ENCODE measurements around the gene CLASP2. TPM values are rescaled to one million over a fixed set of nuclear protein-coding genes. Genes with fewer than 3 reads are reported as not detected.
A peak's percentile ranks its signal among the peaks of the same experiment; 100 is the strongest.
"Not testable (repeated sequence)": the region's sequence is repeated elsewhere in the genome, so short reads cannot be mapped to it uniquely, and the experiment has no call there.

The CLASP2 gene
- 15.7 and 16.4 TPM in 2 replicates for polyA plus RNA-seq (2013)

DNA sequence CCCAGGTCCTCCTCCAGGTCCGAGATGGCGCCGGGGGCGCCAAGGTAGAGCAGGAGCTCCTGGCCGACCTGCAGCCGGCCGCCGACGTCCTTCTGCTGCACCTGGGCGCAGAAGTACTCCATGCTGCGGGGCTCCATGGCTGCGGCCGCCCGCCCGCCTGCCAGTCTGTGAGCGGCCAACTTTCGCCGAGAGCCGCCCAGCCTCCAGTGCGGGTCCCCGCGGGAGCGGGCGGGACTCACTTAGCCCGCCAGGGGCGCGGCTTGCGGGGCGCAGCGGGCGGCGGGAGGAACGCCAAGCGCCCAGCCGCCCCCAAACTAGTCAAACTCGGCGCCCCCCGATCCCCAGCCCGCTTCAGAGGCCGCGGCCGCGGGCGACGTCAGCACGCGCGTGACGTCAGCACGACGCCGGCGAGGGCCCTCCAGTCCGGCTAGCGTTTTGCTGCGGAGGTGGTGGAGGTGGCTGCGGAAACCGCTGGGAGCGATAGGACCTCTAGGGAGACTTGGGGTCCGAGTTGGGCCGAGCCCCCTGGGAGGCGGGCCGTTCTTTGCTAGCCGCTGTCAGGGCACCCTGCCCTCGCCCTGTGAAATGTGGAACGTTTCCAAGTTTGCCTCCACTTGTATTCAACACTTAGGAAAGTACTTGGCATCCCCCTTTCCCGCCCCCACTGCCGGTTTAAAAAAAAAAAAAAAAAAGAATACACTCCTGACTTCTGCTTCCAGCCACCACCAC, at the start of gene CLASP2:
Gene CLASP2, minus strand, starts transcription at position 389 of the 729 bp plus-strand sequence. Its CDS starts 252 bp downstream, at position 137.
- H4K8ac ChIP-seq (ENCODE audit: low read depth, low read length) = peak within 1 kb of the TSS; percentile 97
- H2BK12ac ChIP-seq (ENCODE audit: low read length) = no peak within 1 kb of the TSS
- no peak within 1 kb of the TSS for H3K23ac ChIP-seq (ENCODE audit: low read length)
- peak within 1 kb of the TSS; percentile 85 for H2AFZ ChIP-seq (ENCODE audit: insufficient read depth, low read length, poor library complexity)
- H3K27me3 ChIP-seq (ENCODE audit: insufficient read depth, low read length) = no peaks in the 10 kb centered on the region
- peaks cover 2% of the 10 kb centered on the region in 2 experiments for H3K4me1 ChIP-seq (ENCODE audit: control insufficient read depth in 1 of 2, insufficient read depth in 2 of 2, low read length in 2 of 2)
- peak within 1 kb of the TSS; percentile 75 for H3K4me2 ChIP-seq (ENCODE audit: low read length)
- H3K14ac ChIP-seq (ENCODE audit: low read length) = peak within 1 kb of the TSS; percentile 71
- no peaks in the 10 kb centered on the region for H3K36me3 ChIP-seq (ENCODE audit: control insufficient read depth in 1 of 2, insufficient read depth in 2 of 2, low read length in 2 of 2)
- H2BK5ac ChIP-seq (ENCODE audit: low read depth, low read length, poor library complexity) = peak within 1 kb of the TSS; percentile 89
- peak within 1 kb of the TSS; percentile 91 for H4K12ac ChIP-seq (ENCODE audit: low read depth, low read length)
- no CpG with 5 or more reads among the region's 68 CpGs for WGBS (ENCODE audit: extremely low coverage, insufficient coverage, insufficient read length)
- H2BK120ac ChIP-seq (ENCODE audit: insufficient read depth, low read length, poor library complexity) = peak within 1 kb of the TSS; percentile 59
- H3K9me3 ChIP-seq (ENCODE audit: insufficient read depth, low read depth, low read length) = no peaks in the 10 kb centered on the region
- DNase-seq = peak; percentile 79 to 89
- H4K91ac ChIP-seq (ENCODE audit: low read depth, low read length) = peak within 1 kb of the TSS; percentile 92
- peaks cover 5% of the 10 kb centered on the region for H3K79me2 ChIP-seq (ENCODE audit: control insufficient read depth, insufficient read depth, low read length, poor library complexity)
- peak within 1 kb of the TSS; percentile 90 for H3K27ac ChIP-seq (ENCODE audit: low read depth, low read length)
- peak within 1 kb of the TSS; percentile 83 for H3K4ac ChIP-seq (ENCODE audit: low read depth, low read length)
- H3K79me1 ChIP-seq (ENCODE audit: low read length) = peaks cover 9% of the 10 kb centered on the region
- H2AK5ac ChIP-seq (ENCODE audit: low read length) = no peak within 1 kb of the TSS
- peak within 1 kb of the TSS; percentile 98 for H3K9ac ChIP-seq (ENCODE audit: low read length)
- H3K4me3 ChIP-seq (ENCODE audit: low read depth, low read length) = peak within 1 kb of the TSS; percentile 98
- H3K18ac ChIP-seq (ENCODE audit: low read length) = peak within 1 kb of the TSS; percentile 89

DNA sequence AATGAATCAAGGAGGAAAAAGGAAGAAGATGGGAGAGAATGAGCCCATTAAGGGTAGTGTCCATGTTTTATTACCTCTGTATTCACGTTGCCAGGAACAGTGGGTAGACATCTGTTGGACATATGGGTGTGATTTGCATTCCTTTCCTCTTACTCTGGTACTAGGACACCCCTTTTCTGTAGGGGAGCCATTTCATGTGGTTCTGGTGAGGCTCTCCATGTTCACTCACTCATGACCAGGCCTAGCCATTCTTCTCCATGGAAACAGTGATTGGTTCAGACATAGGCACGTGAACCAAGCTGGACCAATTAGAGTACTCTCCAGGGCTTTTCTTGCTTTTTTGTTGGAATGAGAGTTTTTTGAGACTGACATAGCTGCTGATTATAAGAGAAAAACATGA, 40.8 kb upstream of the CLASP2 start:
- H3K23ac ChIP-seq (ENCODE audit: low read length) = no peak overlapping the region
- no peaks in the 10 kb centered on the region for H3K4me1 ChIP-seq (ENCODE audit: control insufficient read depth in 1 of 2, insufficient read depth in 2 of 2, low read length in 2 of 2)
- no peaks in the 10 kb centered on the region for H3K79me1 ChIP-seq (ENCODE audit: low read length)
- H4K8ac ChIP-seq (ENCODE audit: low read depth, low read length) = no peak overlapping the region
- H3K14ac ChIP-seq (ENCODE audit: low read length) = no peak overlapping the region
- H3K79me2 ChIP-seq (ENCODE audit: control insufficient read depth, insufficient read depth, low read length, poor library complexity) = no peaks in the 10 kb centered on the region
- H3K36me3 ChIP-seq (ENCODE audit: control insufficient read depth in 1 of 2, insufficient read depth in 2 of 2, low read length in 2 of 2) = no peaks in the 10 kb centered on the region
- H2AFZ ChIP-seq (ENCODE audit: insufficient read depth, low read length, poor library complexity) = no peak overlapping the region
- no peak overlapping the region for H3K4ac ChIP-seq (ENCODE audit: low read depth, low read length)
- no peak for DNase-seq
- H4K91ac ChIP-seq (ENCODE audit: low read depth, low read length) = no peak overlapping the region
- H2BK5ac ChIP-seq (ENCODE audit: low read depth, low read length, poor library complexity) = no peak overlapping the region
- WGBS (ENCODE audit: extremely low coverage, insufficient coverage, insufficient read length) = no CpG with 5 or more reads among the region's 2 CpGs
- no peak overlapping the region for H2AK5ac ChIP-seq (ENCODE audit: low read length)
- no peak overlapping the region for H3K4me2 ChIP-seq (ENCODE audit: low read length)
- H2BK12ac ChIP-seq (ENCODE audit: low read length) = no peak overlapping the region
- H3K27me3 ChIP-seq (ENCODE audit: insufficient read depth, low read length) = no peaks in the 10 kb centered on the region
- H3K9ac ChIP-seq (ENCODE audit: low read length) = no peak overlapping the region
- H2BK120ac ChIP-seq (ENCODE audit: insufficient read depth, low read length, poor library complexity) = no peak overlapping the region
- no peak overlapping the region for H3K4me3 ChIP-seq (ENCODE audit: low read depth, low read length)
- H3K27ac ChIP-seq (ENCODE audit: low read depth, low read length) = no peak overlapping the region
- H3K9me3 ChIP-seq (ENCODE audit: insufficient read depth, low read depth, low read length) = no peaks in the 10 kb centered on the region
- no peak overlapping the region for H3K18ac ChIP-seq (ENCODE audit: low read length)
- no peak overlapping the region for H4K12ac ChIP-seq (ENCODE audit: low read depth, low read length)

DNA sequence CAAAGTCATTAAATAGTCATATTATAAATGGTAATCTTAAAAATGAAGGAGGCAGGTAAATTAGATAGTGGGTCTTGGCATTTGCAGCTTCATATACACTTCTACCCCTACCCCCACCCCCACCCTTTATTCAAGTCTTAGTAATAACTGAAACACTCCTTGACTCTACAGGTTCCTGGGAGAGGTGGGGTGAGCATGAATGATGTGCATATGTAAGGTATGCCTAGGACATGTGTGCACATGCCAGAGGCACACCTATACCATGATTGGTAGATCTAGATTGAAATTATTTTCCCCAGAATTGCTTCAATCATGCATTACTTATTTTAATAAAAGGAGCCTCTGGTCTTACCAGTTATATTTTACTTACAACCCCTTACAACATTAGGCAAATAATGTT, 40.2 kb upstream of the CLASP2 start:
- Histone ChIP-seq H3K79me1 (ENCODE audit: low read length) (no peaks in the 10 kb centered on the region), H2AFZ (ENCODE audit: insufficient read depth, low read length, poor library complexity) (no peak overlapping the region), H2BK120ac (ENCODE audit: insufficient read depth, low read length, poor library complexity) (no peak overlapping the region), H2BK5ac (ENCODE audit: low read depth, low read length, poor library complexity) (no peak overlapping the region), H3K4ac (ENCODE audit: low read depth, low read length) (no peak overlapping the region), H3K79me2 (ENCODE audit: control insufficient read depth, insufficient read depth, low read length, poor library complexity) (no peaks in the 10 kb centered on the region), H4K91ac (ENCODE audit: low read depth, low read length) (no peak overlapping the region), H3K4me2 (ENCODE audit: low read length) (no peak overlapping the region), H2AK5ac (ENCODE audit: low read length) (no peak overlapping the region), H3K4me1 (ENCODE audit: control insufficient read depth in 1 of 2, insufficient read depth in 2 of 2, low read length in 2 of 2) (no peaks in the 10 kb centered on the region), H3K9ac (ENCODE audit: low read length) (no peak overlapping the region), H3K4me3 (ENCODE audit: low read depth, low read length) (no peak overlapping the region), H3K27ac (ENCODE audit: low read depth, low read length) (no peak overlapping the region), H2BK12ac (ENCODE audit: low read length) (no peak overlapping the region), H3K9me3 (ENCODE audit: insufficient read depth, low read depth, low read length) (peaks cover 4% of the 10 kb centered on the region), H3K36me3 (ENCODE audit: control insufficient read depth in 1 of 2, insufficient read depth in 2 of 2, low read length in 2 of 2) (no peaks in the 10 kb centered on the region), H3K23ac (ENCODE audit: low read length) (no peak overlapping the region), H3K14ac (ENCODE audit: low read length) (no peak overlapping the region), H3K18ac (ENCODE audit: low read length) (no peak overlapping the region), H3K27me3 (ENCODE audit: insufficient read depth, low read length) (no peaks in the 10 kb centered on the region), H4K8ac (ENCODE audit: low read depth, low read length) (no peak overlapping the region), H4K12ac (ENCODE audit: low read depth, low read length) (no peak overlapping the region)
- no peak for DNase-seq

DNA sequence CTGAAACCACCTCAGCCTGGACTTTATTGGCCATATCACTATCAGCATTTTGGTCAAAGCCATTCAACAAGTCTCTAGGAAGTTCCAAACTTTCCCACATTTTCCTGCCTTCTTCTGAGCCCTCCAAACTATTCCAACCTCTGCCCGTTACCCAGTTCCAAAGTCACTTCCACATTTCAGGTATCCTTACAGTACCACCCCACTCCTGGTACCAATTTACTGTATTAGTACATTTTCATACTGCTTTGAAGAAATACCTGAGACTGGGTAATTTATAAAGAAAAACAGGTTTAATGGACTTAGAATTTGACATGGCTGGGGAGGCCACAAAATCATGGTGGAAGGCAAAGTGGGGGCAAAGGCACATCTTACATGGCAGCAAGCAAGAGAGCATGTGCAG, 36.3 kb upstream of the CLASP2 start:
- not testable (repeated sequence) for H2AK5ac ChIP-seq (ENCODE audit: low read length); H3K4me2 ChIP-seq (ENCODE audit: low read length); H2BK5ac ChIP-seq (ENCODE audit: low read depth, low read length, poor library complexity); H3K27me3 ChIP-seq (ENCODE audit: insufficient read depth, low read length); H3K36me3 ChIP-seq (ENCODE audit: control insufficient read depth in 1 of 2, insufficient read depth in 2 of 2, low read length in 2 of 2); H4K8ac ChIP-seq (ENCODE audit: low read depth, low read length); DNase-seq; H3K4me1 ChIP-seq (ENCODE audit: control insufficient read depth in 1 of 2, insufficient read depth in 2 of 2, low read length in 2 of 2); H3K23ac ChIP-seq (ENCODE audit: low read length); H4K91ac ChIP-seq (ENCODE audit: low read depth, low read length); H3K14ac ChIP-seq (ENCODE audit: low read length); H3K9ac ChIP-seq (ENCODE audit: low read length); H3K27ac ChIP-seq (ENCODE audit: low read depth, low read length); H3K4ac ChIP-seq (ENCODE audit: low read depth, low read length); H2BK120ac ChIP-seq (ENCODE audit: insufficient read depth, low read length, poor library complexity); H3K4me3 ChIP-seq (ENCODE audit: low read depth, low read length); H2AFZ ChIP-seq (ENCODE audit: insufficient read depth, low read length, poor library complexity); H3K18ac ChIP-seq (ENCODE audit: low read length); H4K12ac ChIP-seq (ENCODE audit: low read depth, low read length); H3K79me2 ChIP-seq (ENCODE audit: control insufficient read depth, insufficient read depth, low read length, poor library complexity); H2BK12ac ChIP-seq (ENCODE audit: low read length); H3K9me3 ChIP-seq (ENCODE audit: insufficient read depth, low read depth, low read length); H3K79me1 ChIP-seq (ENCODE audit: low read length)
- no CpG with 5 or more reads among the region's 1 CpG for WGBS (ENCODE audit: extremely low coverage, insufficient coverage, insufficient read length)

Measured in trophoblast cell (in vitro differentiated cells and primary cell).